T-helper 2 cell treated with Interferon-gamma antibody and Interleukin-4, amounts not matched to agents 5 μg/mL and 100 μg/mL, for 36 hours (primary cell): ENCODE measurements around the gene RPL10L.

Experiments used
- DNase-seq: peaks from one replicate; pipeline ENCODE4 v3.0.0; 2021; ENCODE audit warnings: low spot score
- H3K27ac Mint-ChIP-seq: one replicate; pipeline ENCODE4 v1.8.0; 2021; ENCODE audit warnings: mild to moderate bottlenecking, mixed read lengths
- H3K27me3 Mint-ChIP-seq: one replicate; pipeline ENCODE4 v1.8.0; 2021; ENCODE audit warnings: low read depth, mixed read lengths
- H3K36me3 Mint-ChIP-seq: one replicate; pipeline ENCODE4 v1.8.0; 2021; ENCODE audit warnings: low read depth, mixed read lengths
- H3K4me1 Mint-ChIP-seq: one replicate; pipeline ENCODE4 v1.8.0; 2021; ENCODE audit warnings: low read depth, mixed read lengths
- H3K4me3 Mint-ChIP-seq: one replicate; pipeline ENCODE4 v1.8.0; 2022; ENCODE audit warnings: mild to moderate bottlenecking, moderate library complexity, mixed read lengths
- H3K9me3 Mint-ChIP-seq: one replicate; pipeline ENCODE4 v1.8.0; 2021; ENCODE audit warnings: mixed read lengths

RPL10L gene

DNA sequence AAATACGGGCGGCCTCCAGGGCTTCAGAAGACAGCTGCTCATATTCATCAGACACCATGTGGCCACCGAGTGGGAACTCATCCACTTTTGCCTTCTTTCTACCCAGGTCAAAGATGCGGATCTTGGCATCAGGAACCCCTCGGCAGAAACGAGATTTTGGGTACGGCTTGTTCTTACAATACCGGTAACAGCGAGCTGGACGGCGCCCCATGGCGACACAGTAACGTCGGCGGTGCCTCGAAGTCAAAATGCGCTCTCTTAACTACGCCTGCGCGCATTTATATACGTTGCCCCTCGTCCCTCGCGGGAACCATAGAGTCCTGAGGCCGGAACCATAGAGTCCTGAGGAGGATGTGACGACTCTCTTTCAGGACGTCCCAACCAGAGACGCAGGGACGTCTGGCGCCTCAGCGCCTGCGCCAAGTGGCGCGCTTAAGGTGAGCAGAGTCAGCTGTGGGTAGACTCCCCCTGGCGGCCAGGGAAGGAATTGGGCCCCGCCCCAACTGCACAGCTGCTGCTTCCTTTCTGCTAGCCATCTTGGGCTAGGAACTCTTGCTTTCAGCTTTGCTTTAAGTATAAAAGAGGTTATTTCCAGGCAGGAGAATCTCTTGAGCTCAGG, at the start of gene RPL10L:
Gene RPL10L, minus strand, starts transcription at position 256 of the 619 bp plus-strand sequence. Its CDS starts 45 bp downstream, at position 211.
- no peaks in the 10 kb centered on the region for H3K36me3 Mint-ChIP-seq
- DNase-seq = no peak
- H3K4me1 Mint-ChIP-seq = no peaks in the 10 kb centered on the region
- H3K27ac Mint-ChIP-seq = no peak within 1 kb of the TSS
- no peak within 1 kb of the TSS for H3K4me3 Mint-ChIP-seq
- peaks cover 28% of the 10 kb centered on the region for H3K9me3 Mint-ChIP-seq
- H3K27me3 Mint-ChIP-seq = no peaks in the 10 kb centered on the region

DNA sequence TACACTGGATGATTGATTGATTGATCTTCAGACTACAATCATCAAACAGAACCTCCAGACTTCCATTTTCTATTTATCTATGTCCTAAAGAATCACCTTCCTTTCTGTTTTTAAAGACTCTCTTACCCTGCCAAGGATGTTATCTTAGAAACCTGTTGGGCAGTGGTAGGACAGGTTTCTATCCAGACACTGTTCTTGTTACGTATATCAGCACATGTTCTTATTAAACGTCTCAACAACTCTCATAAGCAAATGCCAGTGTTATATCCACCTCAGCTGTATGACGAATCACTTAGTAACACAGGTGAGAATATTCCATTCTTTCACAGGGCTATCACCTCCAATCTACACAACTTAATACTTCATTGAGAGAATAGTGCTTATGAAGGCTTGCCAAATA, 40.2 kb upstream of the RPL10L start:
- H3K9me3 Mint-ChIP-seq = peaks cover 31% of the 10 kb centered on the region
- H3K27ac Mint-ChIP-seq = no peak overlapping the region
- no peaks in the 10 kb centered on the region for H3K36me3 Mint-ChIP-seq
- no peaks in the 10 kb centered on the region for H3K4me1 Mint-ChIP-seq
- H3K27me3 Mint-ChIP-seq = no peaks in the 10 kb centered on the region
- DNase-seq = no peak
- no peak overlapping the region for H3K4me3 Mint-ChIP-seq

DNA sequence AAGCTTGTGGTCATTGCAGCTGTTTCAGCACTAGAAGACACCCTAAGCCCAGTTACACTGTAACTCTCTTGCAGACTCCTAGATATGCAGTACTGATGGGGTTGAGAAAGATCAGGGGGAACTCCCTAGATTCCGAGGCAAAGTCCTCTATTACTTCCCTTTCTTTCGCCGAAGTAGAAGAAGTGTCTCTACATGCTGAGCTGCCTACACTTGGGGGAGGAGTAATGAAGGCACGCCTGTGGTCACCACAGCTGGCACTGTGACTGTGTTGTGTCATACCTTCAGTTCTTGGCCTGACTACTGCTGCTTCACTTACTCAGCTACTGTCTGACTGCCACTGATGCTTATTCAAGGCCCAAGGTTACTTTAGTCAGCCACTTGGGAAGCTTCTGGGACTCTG, 35.1 kb upstream of the RPL10L start:
- H3K9me3 Mint-ChIP-seq = peaks cover 34% of the 10 kb centered on the region
- H3K36me3 Mint-ChIP-seq = no peaks in the 10 kb centered on the region
- H3K4me1 Mint-ChIP-seq = no peaks in the 10 kb centered on the region
- no peaks in the 10 kb centered on the region for H3K27me3 Mint-ChIP-seq
- no peak overlapping the region for H3K4me3 Mint-ChIP-seq
- no peak overlapping the region for H3K27ac Mint-ChIP-seq
- DNase-seq = no peak

DNA sequence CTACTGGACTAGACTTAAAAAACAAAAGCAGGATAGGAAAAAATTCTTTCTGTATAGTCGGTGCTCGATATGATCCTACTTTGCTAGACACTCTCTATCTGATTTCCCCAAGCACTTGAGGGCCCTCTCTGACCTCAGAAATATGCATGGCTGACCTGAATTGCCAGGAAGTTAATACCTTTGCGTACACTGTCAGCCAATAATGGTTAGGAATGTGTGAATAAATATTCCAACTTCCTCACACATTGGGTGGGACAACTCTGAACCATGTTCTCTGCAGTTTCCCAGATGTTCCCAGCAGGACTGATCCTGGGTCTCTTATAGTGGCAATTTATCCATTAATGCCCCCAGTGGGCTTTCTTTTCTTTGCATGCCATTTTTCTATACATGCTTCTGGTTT, 20.5 kb upstream of the RPL10L start:
- H3K4me1 Mint-ChIP-seq = no peaks in the 10 kb centered on the region
- H3K36me3 Mint-ChIP-seq = no peaks in the 10 kb centered on the region
- H3K27ac Mint-ChIP-seq = no peak overlapping the region
- peaks cover 27% of the 10 kb centered on the region for H3K9me3 Mint-ChIP-seq
- no peaks in the 10 kb centered on the region for H3K27me3 Mint-ChIP-seq
- no peak overlapping the region for H3K4me3 Mint-ChIP-seq
- no peak for DNase-seq

DNA sequence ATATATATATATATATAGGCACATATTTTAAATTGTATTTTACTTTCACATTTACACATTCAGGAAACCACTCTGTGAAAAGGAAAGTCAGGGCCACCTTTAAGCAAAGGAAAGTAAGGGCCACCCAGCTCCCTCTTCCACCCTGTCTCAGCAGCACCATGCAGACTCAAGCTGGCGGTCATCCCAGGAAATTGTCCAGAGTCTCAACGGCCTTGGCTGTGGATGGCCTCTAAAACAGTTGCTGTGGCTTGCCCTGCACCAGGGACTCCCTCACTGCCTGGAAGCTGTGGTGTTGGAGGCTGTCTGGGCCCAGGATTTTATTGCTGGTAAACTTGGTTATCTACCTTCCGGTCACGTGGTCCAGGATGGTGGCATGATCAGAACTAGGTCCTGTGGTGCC, 11.8 kb upstream of the RPL10L start:
- Mint-ChIP-seq H3K9me3 (peaks cover 21% of the 10 kb centered on the region), H3K36me3 (no peaks in the 10 kb centered on the region), H3K4me3 (no peak overlapping the region), H3K27ac (no peak overlapping the region), H3K4me1 (no peaks in the 10 kb centered on the region), H3K27me3 (no peaks in the 10 kb centered on the region)
- DNase-seq = no peak

DNA sequence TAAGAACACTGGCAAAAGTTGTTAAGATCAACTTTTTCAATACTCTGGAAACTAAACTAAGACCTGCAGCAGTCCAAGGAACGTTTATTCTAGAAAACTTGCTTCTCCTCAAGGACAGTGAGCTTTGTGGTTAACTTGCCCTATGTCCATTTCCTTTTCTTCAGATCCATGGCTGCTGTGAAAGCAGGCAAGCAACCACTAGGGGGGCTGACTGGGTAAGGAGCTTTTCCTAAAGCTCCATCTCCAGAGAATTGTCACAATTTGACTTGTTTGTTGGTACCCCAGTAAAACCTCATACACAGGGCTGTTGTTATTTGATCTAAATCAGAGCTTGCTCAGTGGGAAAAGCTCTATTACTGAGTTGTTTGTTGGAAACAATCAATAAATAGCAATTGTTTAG, 10.1 kb upstream of the RPL10L start:
- Mint-ChIP-seq H3K9me3 (peaks cover 21% of the 10 kb centered on the region), H3K4me1 (no peaks in the 10 kb centered on the region), H3K36me3 (no peaks in the 10 kb centered on the region), H3K27ac (no peak overlapping the region), H3K4me3 (no peak overlapping the region), H3K27me3 (no peaks in the 10 kb centered on the region)
- DNase-seq = no peak

DNA sequence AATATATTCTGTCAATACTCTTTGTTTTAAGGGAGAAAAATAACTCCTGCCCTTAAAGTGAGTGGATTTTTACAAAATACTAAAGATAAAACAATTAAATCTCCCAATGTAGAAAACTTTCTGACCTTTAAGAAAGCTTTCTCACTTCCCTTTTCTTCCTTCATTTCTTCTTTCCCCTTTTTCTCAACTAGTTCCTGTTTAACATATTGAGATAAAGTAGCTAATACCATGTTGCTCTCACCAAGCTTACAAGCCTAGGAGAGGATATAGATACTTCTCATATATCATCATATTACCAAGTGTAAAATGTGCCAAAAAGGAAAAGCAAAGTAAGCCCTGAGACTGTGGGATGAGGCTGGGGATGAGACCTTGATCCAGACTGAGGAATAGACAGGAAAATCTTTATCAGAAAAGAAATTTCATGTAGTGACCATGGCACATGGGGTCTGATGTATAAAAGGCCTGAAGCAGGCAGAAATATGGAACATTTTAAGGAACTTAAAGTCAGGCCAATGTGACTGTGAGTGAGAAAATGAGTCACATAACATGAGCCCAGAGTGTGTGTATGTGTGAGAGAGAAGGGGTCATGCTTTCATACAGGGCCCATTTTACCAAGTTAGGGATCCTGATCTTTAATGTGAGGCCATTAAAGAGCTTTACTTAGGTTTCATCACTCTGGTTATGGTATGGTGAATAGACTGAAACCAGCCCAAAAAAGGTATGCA, 1.6 kb upstream of the RPL10L start:
- peaks cover 24% of the 10 kb centered on the region for H3K9me3 Mint-ChIP-seq
- H3K4me3 Mint-ChIP-seq = no peak overlapping the region
- H3K36me3 Mint-ChIP-seq = no peaks in the 10 kb centered on the region
- H3K27me3 Mint-ChIP-seq = no peaks in the 10 kb centered on the region
- H3K4me1 Mint-ChIP-seq = no peaks in the 10 kb centered on the region
- H3K27ac Mint-ChIP-seq = no peak overlapping the region
- no peak for DNase-seq

DNA sequence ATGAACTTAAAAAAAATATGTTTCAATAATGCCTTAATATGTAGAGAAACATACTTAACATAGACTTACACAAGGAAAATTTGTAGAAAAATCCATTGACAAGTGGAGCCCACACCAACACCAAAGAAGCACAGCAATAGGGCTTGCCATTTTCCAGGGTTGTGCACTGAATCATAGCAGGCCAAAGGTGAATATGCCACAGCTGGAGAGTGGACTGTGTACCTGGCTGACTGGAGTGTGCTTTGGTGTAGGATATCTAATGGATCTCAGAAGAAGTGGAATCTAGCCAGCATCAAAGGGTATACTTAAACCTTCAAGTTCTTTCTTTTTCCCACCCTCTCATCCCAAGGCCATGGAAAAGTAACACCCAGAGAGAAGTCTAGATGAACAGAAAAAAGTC, 4.8 kb downstream of the RPL10L start:
- H3K4me3 Mint-ChIP-seq = no peak overlapping the region
- no peak for DNase-seq
- no peak overlapping the region for H3K27ac Mint-ChIP-seq
- no peaks in the 10 kb centered on the region for H3K27me3 Mint-ChIP-seq
- H3K4me1 Mint-ChIP-seq = no peaks in the 10 kb centered on the region
- H3K9me3 Mint-ChIP-seq = peaks cover 42% of the 10 kb centered on the region
- H3K36me3 Mint-ChIP-seq = no peaks in the 10 kb centered on the region

DNA sequence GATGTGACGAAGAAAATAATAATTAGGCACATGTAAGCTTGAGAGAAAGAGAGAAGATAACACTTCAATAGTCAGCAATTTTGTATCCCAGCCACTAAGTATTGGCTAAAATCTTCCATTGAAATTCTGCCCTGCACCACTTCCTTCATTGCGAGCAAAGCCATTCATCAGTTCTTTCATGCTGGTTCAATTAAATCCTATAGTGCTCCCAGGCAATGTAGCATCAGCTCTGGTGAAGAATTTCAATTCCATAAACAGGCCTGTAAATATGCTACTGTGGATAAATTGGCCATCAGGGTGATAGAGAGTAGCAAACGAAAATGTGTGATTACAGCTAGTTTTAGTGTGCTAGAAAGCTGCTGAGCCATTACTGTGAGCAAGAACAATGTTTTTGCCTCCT, 24.7 kb downstream of the RPL10L start:
- Mint-ChIP-seq H3K4me1 (no peaks in the 10 kb centered on the region), H3K9me3 (peaks cover 32% of the 10 kb centered on the region), H3K4me3 (no peak overlapping the region), H3K36me3 (no peaks in the 10 kb centered on the region), H3K27me3 (no peaks in the 10 kb centered on the region), H3K27ac (no peak overlapping the region)
- DNase-seq = no peak
